Right atrium auricular region (tissue), 2 donors: ENCODE results near the gene ROPN1L. TPM values are rescaled to one million over a fixed set of nuclear protein-coding genes. Genes with fewer than 3 reads are reported as not detected.

Source experiments
- DNase-seq: peaks from one replicate; pipeline ENCODE4 v3.0.0-alpha.2; 2019; ENCODE audit warnings: low spot score
- H3K27ac ChIP-seq, 2 donors: fragments of 200-600 bp; sonication (generic); 1 replicate in 1 of 2; 2 replicates in 1 of 2; pipeline ENCODE4 v1.5.1; 2016 to 2019
- H3K27me3 ChIP-seq, 2 donors: fragments of 200-600 bp; sonication (generic); one replicate each; pipeline versions ENCODE4 v1.5.1 to v1.6.0; 2017 to 2019
- H3K36me3 ChIP-seq: fragments of 200-600 bp; sonication (generic); one replicate; pipeline ENCODE4 v1.5.1; 2016
- H3K4me1 ChIP-seq, 2 donors: fragments of 200-600 bp; sonication (generic); one replicate each; pipeline versions ENCODE4 v1.5.1 to v1.6.0; 2017 to 2019
- H3K4me3 ChIP-seq, 2 donors: fragments of 200-600 bp; sonication (generic); 1 replicate in 1 of 2; 2 replicates in 1 of 2; pipeline ENCODE4 v1.5.1; 2017 to 2019; ENCODE audit warnings: mild to moderate bottlenecking in 1 of 2, moderate library complexity in 1 of 2
- H3K9me3 ChIP-seq, 2 donors: fragments of 200-600 bp; sonication (generic); one replicate each; pipeline ENCODE4 v1.5.1; 2019
- total RNA-seq, 2 donors: library from RNA; depleted of rRNA; stranded (reverse); fragments of >200 nt; gene quantifications; one replicate each; pipeline ENCODE4 v1.1.0, GENCODE V29; 2016
- TF ChIP-seq, protein P1 (sequence below), 2 donors: fragments of 200-600 bp; sonication (generic); IDR thresholded peaks; one replicate each; pipeline ENCODE4 v1.5.1; 2019; ENCODE audit warnings: antibody characterized with exemption in 2 of 2

ROPN1L gene
- total RNA-seq, 2 donors from 2014 or later = 2.2 TPM; not detected in 1

DNA sequence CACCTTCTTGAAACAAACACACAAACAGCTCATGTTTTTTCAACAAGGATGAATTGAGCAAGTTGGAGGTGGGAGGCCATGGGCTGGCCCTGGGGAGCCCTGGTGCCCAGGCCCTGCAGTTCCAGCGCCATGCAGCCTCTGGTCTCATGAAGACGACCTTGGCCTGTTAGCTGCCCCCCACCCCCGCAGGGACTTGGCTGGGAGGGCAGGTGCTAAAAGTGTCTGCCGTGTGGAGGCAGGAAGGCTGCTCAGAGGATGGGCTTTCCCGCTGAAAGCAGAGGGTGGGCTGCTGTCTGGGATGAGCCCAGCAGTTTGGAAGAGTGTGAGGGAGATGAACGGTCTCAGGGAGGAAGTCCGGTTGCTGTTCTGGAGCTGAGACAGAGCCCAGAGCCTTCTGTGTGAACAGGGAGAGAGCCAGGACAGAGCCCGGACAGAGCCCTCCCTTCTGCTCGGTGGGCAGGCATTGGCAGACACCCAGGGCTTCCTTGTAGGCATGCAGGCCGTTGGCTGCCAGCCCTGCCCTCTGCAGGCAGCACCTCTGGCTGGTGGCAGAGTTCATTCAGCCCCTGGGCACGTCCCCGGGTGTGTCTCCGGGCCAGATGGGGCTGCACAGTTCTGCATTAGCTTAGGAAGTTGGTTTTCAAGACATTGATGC, 18.7 kb downstream of the ROPN1L start:
- Histone ChIP-seq H3K36me3 (no peaks in the 10 kb centered on the region), H3K4me1 (peaks cover 0 to 44% of the 10 kb centered on the region in 2 donors), H3K27ac (peak overlapping the region in 1 of 2 donors; percentile 53), H3K9me3 (no peaks in the 10 kb centered on the region), H3K4me3 (no peak overlapping the region), H3K27me3 (no peaks in the 10 kb centered on the region)
- TF ChIP-seq, protein P1, sequence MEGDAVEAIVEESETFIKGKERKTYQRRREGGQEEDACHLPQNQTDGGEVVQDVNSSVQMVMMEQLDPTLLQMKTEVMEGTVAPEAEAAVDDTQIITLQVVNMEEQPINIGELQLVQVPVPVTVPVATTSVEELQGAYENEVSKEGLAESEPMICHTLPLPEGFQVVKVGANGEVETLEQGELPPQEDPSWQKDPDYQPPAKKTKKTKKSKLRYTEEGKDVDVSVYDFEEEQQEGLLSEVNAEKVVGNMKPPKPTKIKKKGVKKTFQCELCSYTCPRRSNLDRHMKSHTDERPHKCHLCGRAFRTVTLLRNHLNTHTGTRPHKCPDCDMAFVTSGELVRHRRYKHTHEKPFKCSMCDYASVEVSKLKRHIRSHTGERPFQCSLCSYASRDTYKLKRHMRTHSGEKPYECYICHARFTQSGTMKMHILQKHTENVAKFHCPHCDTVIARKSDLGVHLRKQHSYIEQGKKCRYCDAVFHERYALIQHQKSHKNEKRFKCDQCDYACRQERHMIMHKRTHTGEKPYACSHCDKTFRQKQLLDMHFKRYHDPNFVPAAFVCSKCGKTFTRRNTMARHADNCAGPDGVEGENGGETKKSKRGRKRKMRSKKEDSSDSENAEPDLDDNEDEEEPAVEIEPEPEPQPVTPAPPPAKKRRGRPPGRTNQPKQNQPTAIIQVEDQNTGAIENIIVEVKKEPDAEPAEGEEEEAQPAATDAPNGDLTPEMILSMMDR (IDR thresholded peaks at IDR 0.05) = no peak
- DNase-seq = no peak

DNA sequence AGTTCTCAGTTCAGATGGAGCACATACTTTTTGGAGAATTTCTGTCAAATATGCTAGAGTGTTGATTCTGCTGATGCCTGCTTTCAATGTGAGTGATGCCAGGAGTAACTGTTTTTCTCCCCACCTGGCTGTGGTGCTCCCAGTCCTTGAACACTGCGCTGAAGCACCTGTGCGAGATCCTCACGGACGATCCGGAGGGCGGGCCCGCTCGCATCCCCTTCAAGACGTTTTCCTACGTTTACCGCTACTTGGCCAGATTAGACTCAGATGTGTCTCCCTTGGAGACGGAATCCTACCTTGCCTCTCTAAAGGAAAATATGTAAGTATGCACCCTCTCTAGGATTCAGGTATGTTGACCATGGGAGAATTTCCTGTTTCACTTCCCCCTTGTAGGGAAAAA, 19.4 kb downstream of the ROPN1L start:
- H3K4me1 ChIP-seq = peaks cover 0 to 40% of the 10 kb centered on the region in 2 donors
- no peak overlapping the region for H3K4me3 ChIP-seq
- H3K27me3 ChIP-seq = no peaks in the 10 kb centered on the region
- TF ChIP-seq, protein P1 (IDR thresholded peaks at IDR 0.05) = no peak
- H3K36me3 ChIP-seq = no peaks in the 10 kb centered on the region
- no peak overlapping the region for H3K27ac ChIP-seq
- no peaks in the 10 kb centered on the region for H3K9me3 ChIP-seq
- DNase-seq = no peak

DNA sequence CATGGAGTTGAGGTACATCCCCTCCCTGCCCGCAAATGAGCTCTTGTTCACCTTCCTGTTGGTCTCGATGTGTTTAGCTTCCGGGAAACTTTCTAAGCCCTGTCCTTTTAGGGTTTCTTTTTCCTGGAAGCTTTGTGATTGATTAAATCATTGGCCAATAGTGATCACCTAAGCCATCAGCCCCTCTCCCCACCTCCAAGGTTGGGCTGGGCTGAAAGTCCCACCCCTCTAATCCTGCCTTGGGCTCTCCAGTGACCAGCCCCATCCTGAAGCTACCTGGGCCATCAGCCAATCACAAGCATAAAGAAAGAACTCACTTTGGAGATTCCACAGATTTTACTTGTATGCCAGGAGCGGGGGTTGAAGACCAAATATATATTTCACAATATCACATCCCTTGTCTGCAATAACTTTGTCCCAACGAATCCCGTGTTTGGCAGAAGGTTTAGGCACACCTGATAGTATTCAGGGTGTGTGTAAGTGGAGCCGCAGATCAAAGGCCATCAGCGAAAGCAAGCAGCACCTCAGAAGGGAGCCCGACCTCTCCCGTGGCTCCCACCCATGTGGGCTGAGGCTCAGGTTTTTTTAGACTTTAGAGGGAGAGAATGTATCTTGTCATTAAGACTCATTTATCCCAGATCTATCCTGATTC, 20.4 kb downstream of the ROPN1L start:
- DNase-seq = no peak
- Histone ChIP-seq H3K4me3 (no peak overlapping the region), H3K9me3 (no peaks in the 10 kb centered on the region), H3K27me3 (no peaks in the 10 kb centered on the region), H3K36me3 (no peaks in the 10 kb centered on the region), H3K4me1 (peaks cover 0 to 31% of the 10 kb centered on the region in 2 donors), H3K27ac (no peak overlapping the region)
- TF ChIP-seq, protein P1 (IDR thresholded peaks at IDR 0.05) = no peak

DNA sequence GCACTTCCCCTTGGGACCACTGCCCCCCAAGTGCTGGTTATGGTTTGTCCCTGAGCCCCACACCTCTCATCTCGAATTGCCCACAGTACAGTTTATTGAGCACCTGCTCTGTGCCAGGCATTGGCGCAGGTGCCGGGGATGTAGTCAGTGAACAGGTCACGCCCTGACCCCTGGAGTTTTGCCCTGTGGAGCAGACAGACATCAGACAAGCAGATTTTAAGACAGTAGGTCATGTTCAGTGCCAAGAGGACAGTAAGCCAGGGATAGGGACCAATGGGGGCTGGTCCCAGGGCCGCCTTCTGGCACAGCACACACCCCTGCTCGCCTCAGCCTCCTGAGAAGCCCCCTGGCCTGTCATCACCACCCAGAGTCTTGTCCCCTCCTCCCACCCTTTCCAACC, 21.9 kb downstream of the ROPN1L start:
- Histone ChIP-seq H3K36me3 (no peaks in the 10 kb centered on the region), H3K4me1 (peaks cover 0 to 24% of the 10 kb centered on the region in 2 donors), H3K27ac (no peak overlapping the region), H3K9me3 (no peaks in the 10 kb centered on the region), H3K4me3 (no peak overlapping the region), H3K27me3 (no peaks in the 10 kb centered on the region)
- TF ChIP-seq, protein P1 (IDR thresholded peaks at IDR 0.05) = no peak
- no peak for DNase-seq

DNA sequence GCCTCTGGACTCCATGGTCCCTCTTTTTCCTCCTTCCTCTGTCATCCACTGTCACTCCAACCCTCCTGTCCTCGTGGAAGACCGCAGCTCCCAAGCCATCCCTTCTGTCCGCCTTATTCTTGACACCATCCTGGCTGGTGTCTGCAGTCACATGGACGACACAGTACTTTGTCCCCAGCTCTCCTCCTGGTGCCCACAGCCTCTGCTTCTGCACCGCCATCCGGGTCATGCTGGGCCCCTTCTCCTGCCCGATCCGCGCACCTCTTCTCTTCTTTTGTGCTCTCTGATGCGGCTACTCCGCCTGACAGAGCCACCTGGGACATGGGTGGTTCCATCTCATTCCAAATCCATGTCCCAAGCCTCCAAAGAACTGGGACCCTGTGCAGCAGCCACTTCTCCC, 22.5 kb downstream of the ROPN1L start:
- no peak overlapping the region for H3K27ac ChIP-seq
- DNase-seq = no peak
- H3K27me3 ChIP-seq = no peaks in the 10 kb centered on the region
- H3K4me3 ChIP-seq = no peak overlapping the region
- peaks cover 0 to 24% of the 10 kb centered on the region in 2 donors for H3K4me1 ChIP-seq
- TF ChIP-seq, protein P1 (IDR thresholded peaks at IDR 0.05) = no peak
- no peaks in the 10 kb centered on the region for H3K36me3 ChIP-seq
- H3K9me3 ChIP-seq = no peaks in the 10 kb centered on the region
